Endodermal cell (in vitro differentiated cells): ENCODE data around the gene AFF1. TPM values are rescaled to one million over a fixed set of nuclear protein-coding genes. Genes with fewer than 3 reads are reported as not detected.
"Not testable (repeated sequence)": the region's sequence is repeated elsewhere in the genome, so short reads cannot be mapped to it uniquely, and the experiment has no call there.

Source experiments
- DNase-seq: peaks from one replicate; pipeline ENCODE4 v3.0.0-alpha.2; 2017
- H3K27ac ChIP-seq: 2 replicates; pipeline ENCODE4 v1.5.1; 2013; ENCODE audit warnings: mild to moderate bottlenecking, low read depth, low read length, moderate library complexity
- H3K27me3 ChIP-seq: 2 replicates; pipeline ENCODE4 v1.6.1; 2013; ENCODE audit warnings: mild to moderate bottlenecking, low read length, moderate library complexity; ENCODE audit not compliant: insufficient read depth, control insufficient read depth, poor library complexity, severe bottlenecking
- H3K36me3 ChIP-seq: 2 replicates; pipeline ENCODE4 v1.7.0; 2013; ENCODE audit warnings: mild to moderate bottlenecking, low read length, moderate library complexity; ENCODE audit not compliant: control insufficient read depth, insufficient read depth
- H3K4me1 ChIP-seq: one replicate; pipeline ENCODE4 v1.7.0; 2013; ENCODE audit warnings: low read length; ENCODE audit not compliant: control insufficient read depth, insufficient read depth
- H3K4me3 ChIP-seq: 2 replicates; pipeline ENCODE4 v1.5.1; 2013; ENCODE audit warnings: mild to moderate bottlenecking, low read length, moderate library complexity
- H3K9ac ChIP-seq: 2 replicates; pipeline ENCODE4 v1.6.1; 2013; ENCODE audit warnings: mild to moderate bottlenecking, low read length, moderate library complexity; ENCODE audit not compliant: poor library complexity, severe bottlenecking; ENCODE audit errors: extremely low read depth
- H3K9me3 ChIP-seq: 2 replicates; pipeline ENCODE4 v1.6.1; 2013; ENCODE audit warnings: mild to moderate bottlenecking, low read length, moderate library complexity; ENCODE audit not compliant: control insufficient read depth
- H3K27ac Mint-ChIP-seq: 2 replicates; pipeline ENCODE4 v1.8.0; 2020; ENCODE audit warnings: mixed read lengths
- H3K27me3 Mint-ChIP-seq: 2 replicates; pipeline ENCODE4 v1.8.0; 2021; ENCODE audit warnings: mild to moderate bottlenecking, mixed read lengths; ENCODE audit not compliant: insufficient read depth
- H3K36me3 Mint-ChIP-seq: 2 replicates; pipeline ENCODE4 v1.8.0; 2020; ENCODE audit warnings: low read depth, mixed read lengths
- H3K4me1 Mint-ChIP-seq: 2 replicates; pipeline ENCODE4 v1.8.0; 2020; ENCODE audit warnings: mixed read lengths
- H3K4me3 Mint-ChIP-seq: 2 replicates; pipeline ENCODE4 v1.8.0; 2020; ENCODE audit warnings: mild to moderate bottlenecking, moderate library complexity, mixed read lengths
- H3K9me3 Mint-ChIP-seq: 2 replicates; pipeline ENCODE4 v1.8.0; 2020; ENCODE audit warnings: mild to moderate bottlenecking, mixed read lengths
- WGBS, 2 experiments: methylation state at CpG; one replicate each; pipeline versions ENCODE4 v1.1.5 to v1.1.7; 2013; ENCODE audit warnings: missing lambda C conversion rate in 2 of 2, mixed read lengths in 1 of 2; ENCODE audit not compliant: insufficient coverage in 1 of 2, insufficient read length in 1 of 2; 5-methylcytosine and 5-hydroxymethylcytosine counted together
- total RNA-seq, 2 donors: library from RNA; stranded (reverse); fragmentation: NEBNext Ultra II Directional in 1 of 2; extraction: Animal tissue kit (Norgen Biotek cat#: 25700) in 1 of 2; gene quantifications; 2 replicates in 1 of 2; 3 replicates in 1 of 2; pipeline ENCODE4 v1.2.1, GENCODE V29; 2021
- TF ChIP-seq, protein P1 (sequence below): fragments of 200-600 bp; sonication (generic); conservative IDR thresholded peaks from 2 replicates; pipeline ENCODE4 v1.5.0; 2021; ENCODE audit warnings: antibody characterized with exemption, mild to moderate bottlenecking

Gene AFF1
- total RNA-seq, 2 donors from 2014 or later: 134 to 171 TPM

DNA sequence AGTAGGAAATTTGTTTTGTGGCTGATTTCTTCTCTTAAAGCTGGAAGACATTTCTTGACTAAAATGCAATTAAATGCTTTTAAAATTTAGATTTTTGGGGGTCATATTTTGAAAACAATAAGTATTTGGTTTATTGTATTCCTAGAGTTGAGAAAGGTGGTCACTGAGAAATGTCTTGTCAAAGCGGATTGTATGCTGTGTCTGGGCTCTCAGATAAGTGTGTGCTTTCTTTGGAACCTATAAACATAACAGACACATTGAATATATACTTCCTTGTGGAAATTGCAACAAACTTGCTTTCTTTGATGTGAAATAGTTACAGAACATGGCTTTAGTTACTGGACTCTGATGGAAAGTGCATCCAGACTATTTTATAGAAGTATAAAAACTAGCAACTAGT is 75.4 kb downstream of the AFF1 start:
- no peaks in the 10 kb centered on the region for H3K9me3 Mint-ChIP-seq
- no peaks in the 10 kb centered on the region for H3K27me3 ChIP-seq
- H3K27ac Mint-ChIP-seq: peak overlapping the region; percentile 81
- no peak for DNase-seq
- peaks cover 23% of the 10 kb centered on the region for H3K4me1 ChIP-seq
- 100% methylated on average over 1 of the region's 1 CpG; no CpG with 5 or more reads in 1 of the 2 experiments for WGBS, 2 experiments
- no peaks in the 10 kb centered on the region for H3K27me3 Mint-ChIP-seq
- H3K4me3 ChIP-seq: peak overlapping the region; percentile 98
- no peak overlapping the region for H3K27ac ChIP-seq
- peak overlapping the region; percentile 89 for H3K4me3 Mint-ChIP-seq
- no peak overlapping the region for H3K9ac ChIP-seq
- no peaks in the 10 kb centered on the region for H3K9me3 ChIP-seq
- peaks cover 73% of the 10 kb centered on the region for H3K4me1 Mint-ChIP-seq
- TF ChIP-seq, protein P1, sequence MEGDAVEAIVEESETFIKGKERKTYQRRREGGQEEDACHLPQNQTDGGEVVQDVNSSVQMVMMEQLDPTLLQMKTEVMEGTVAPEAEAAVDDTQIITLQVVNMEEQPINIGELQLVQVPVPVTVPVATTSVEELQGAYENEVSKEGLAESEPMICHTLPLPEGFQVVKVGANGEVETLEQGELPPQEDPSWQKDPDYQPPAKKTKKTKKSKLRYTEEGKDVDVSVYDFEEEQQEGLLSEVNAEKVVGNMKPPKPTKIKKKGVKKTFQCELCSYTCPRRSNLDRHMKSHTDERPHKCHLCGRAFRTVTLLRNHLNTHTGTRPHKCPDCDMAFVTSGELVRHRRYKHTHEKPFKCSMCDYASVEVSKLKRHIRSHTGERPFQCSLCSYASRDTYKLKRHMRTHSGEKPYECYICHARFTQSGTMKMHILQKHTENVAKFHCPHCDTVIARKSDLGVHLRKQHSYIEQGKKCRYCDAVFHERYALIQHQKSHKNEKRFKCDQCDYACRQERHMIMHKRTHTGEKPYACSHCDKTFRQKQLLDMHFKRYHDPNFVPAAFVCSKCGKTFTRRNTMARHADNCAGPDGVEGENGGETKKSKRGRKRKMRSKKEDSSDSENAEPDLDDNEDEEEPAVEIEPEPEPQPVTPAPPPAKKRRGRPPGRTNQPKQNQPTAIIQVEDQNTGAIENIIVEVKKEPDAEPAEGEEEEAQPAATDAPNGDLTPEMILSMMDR: no peak
- H3K36me3 Mint-ChIP-seq: no peaks in the 10 kb centered on the region
- H3K36me3 ChIP-seq: no peaks in the 10 kb centered on the region

DNA sequence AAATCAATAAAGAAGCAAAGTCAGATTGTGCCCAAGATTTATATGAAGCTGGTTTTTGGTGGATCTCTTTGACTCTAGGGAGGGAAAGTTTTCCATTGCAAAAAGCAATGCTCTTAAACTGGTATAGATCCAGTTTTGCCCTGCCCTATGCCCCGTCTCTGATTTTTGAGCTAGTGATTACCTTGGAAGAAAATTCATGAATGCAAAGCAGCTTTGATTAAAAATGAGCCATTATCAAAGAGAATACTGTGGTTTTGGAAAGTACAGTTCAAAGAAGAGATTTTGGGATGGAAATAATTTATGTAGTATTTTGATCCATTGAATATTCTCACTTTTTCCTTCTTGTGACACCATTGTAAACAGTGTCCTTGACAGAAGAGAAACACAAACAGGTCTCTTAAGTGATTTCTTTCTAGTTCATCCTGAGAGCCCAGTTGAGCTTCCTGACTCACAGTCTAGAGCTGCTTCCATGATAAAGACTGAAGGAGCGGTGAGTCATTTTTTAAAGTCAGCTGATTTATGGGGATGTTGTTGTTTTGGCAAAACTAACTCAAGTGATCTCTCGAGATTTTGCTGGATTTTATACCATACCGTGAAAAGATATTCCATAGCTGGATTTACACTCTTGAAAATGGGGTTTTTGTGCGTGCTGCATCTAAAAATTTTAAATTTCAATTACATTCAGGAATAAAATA is 76.7 kb downstream of the AFF1 start:
- Histone ChIP-seq H3K9ac (peak overlapping the region; percentile 41), H3K9me3 (no peaks in the 10 kb centered on the region), H3K27ac (no peak overlapping the region), H3K4me1 (peaks cover 18% of the 10 kb centered on the region), H3K4me3 (peak overlapping the region; percentile 75), H3K27me3 (no peaks in the 10 kb centered on the region), H3K36me3 (no peaks in the 10 kb centered on the region)
- Mint-ChIP-seq H3K36me3 (peaks cover 3% of the 10 kb centered on the region), H3K4me1 (peaks cover 72% of the 10 kb centered on the region), H3K27me3 (no peaks in the 10 kb centered on the region), H3K9me3 (no peaks in the 10 kb centered on the region), H3K4me3 (peak overlapping the region; percentile 89), H3K27ac (peak overlapping the region; percentile 81)
- 42 to 45% methylated on average over 2 to 4 of the region's 5 CpGs for WGBS, 2 experiments
- no peak for DNase-seq
- TF ChIP-seq, protein P1: no peak

DNA sequence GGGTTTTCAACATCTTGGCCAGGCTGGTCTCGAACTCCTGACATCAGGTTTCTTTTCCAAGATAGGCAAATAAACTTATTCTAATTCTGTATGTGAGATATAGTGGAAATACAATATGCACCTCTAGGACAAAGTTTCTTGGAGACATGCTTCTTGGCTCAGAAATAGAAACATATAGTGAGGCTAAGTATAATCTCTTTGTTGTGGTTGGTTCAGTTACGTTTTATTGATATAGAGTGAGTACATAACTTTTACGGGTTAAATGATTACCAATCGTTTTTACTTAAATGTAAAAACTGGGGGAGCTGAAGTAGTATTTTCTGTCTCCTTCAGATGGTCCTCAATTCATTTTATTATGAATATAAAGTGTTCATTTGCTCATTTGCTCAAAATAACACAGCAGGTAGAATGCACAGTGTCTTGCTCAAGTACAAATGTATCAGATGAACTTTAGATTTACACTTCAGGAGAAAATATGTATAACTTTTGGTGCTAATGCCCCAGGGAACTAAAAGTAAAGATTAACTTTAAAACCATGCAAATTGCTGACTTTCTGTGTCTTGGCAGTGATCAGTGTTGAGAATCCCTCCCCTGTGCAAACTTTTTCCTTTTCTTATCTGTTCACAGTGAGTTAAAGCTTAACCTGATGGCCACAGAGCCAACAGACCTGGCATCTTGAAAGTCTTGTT is 77.6 kb downstream of the AFF1 start:
- Histone ChIP-seq H3K4me1 (peaks cover 21% of the 10 kb centered on the region), H3K27ac (no peak overlapping the region)

DNA sequence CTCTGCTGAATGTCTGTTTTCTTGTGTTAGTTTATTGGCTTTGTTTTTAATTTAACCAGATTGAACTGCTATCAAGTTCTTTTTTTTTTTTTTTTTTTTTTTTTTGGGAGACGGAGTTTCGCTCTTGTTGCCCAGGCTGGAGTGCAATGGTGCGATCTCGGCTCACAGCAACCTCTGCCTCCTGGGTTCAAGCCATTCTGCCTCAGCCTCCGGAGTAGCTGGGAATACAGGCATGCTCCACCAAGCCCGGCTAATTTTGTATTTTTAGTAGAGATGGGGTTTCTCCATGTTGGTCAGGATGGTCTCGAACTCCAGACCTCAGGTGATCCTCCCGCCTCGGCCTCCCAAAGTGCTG is 78.1 kb downstream of the AFF1 start:
- H3K4me3 ChIP-seq: peak overlapping the region; percentile 75
- H3K27me3 Mint-ChIP-seq, H3K36me3 Mint-ChIP-seq, H3K36me3 ChIP-seq, H3K9me3 Mint-ChIP-seq, H3K9me3 ChIP-seq, H3K27me3 ChIP-seq, DNase-seq, H3K27ac ChIP-seq: not testable (repeated sequence)
- H3K9ac ChIP-seq: peak overlapping the region; percentile 41
- H3K4me1 ChIP-seq: peaks cover 26% of the 10 kb centered on the region
- Mint-ChIP-seq H3K27ac (peak overlapping the region; percentile 81), H3K4me3 (peak overlapping the region; percentile 89), H3K4me1 (peaks cover 84% of the 10 kb centered on the region)
- WGBS, 2 experiments: 89 to 100% methylated on average over 2 to 9 of the region's 9 CpGs

More for the DNA sequence above, 77.6 kb downstream of the AFF1 start:
- Mint-ChIP-seq H3K9me3 (no peaks in the 10 kb centered on the region), H3K27me3 (no peaks in the 10 kb centered on the region), H3K36me3 (peaks cover 3% of the 10 kb centered on the region), H3K27ac (peak overlapping the region; percentile 81), H3K4me3 (peak overlapping the region; percentile 89), H3K4me1 (peaks cover 79% of the 10 kb centered on the region)
- no peak for DNase-seq
- Histone ChIP-seq H3K27me3 (no peaks in the 10 kb centered on the region), H3K9me3 (no peaks in the 10 kb centered on the region), H3K36me3 (no peaks in the 10 kb centered on the region), H3K9ac (peak overlapping the region; percentile 41), H3K4me3 (peak overlapping the region; percentile 75)
- TF ChIP-seq, protein P1: no peak
- 72 to 92% methylated on average over 2 to 3 of the region's 4 CpGs for WGBS, 2 experiments
